H1 (cell line): Measurements from ENCODE around the gene ACOT7. TPM values are rescaled to one million over a fixed set of nuclear protein-coding genes. Genes with fewer than 3 reads are reported as not detected.
A peak's percentile ranks its signal among the peaks of the same experiment; 100 is the strongest.

Experiments
- CHD7 ChIP-seq: fragments of 300-600 bp; sonication (generic); IDR thresholded peaks from 2 replicates; pipeline ENCODE4 v1.7.1; 2012; ENCODE audit warnings: low read length, moderate library complexity, mild to moderate bottlenecking, inconsistent platforms; ENCODE audit not compliant: insufficient replicate concordance
- CTCF ChIP-seq, 3 experiments: IDR thresholded peaks; 1 replicate in 2 of 3; 2 replicates in 1 of 3; pipeline versions ENCODE4 v1.5.1 to v1.6.1; 2011; ENCODE audit warnings: low read length in 3 of 3, mild to moderate bottlenecking in 3 of 3, inconsistent platforms in 2 of 3, low read depth in 1 of 3, moderate library complexity in 1 of 3; ENCODE audit not compliant: insufficient read depth in 1 of 3; ENCODE audit errors: control extremely low read depth in 1 of 3
- GABPA ChIP-seq: IDR thresholded peaks from 2 replicates; pipeline ENCODE4 v1.6.1; 2011; ENCODE audit warnings: mild to moderate bottlenecking, low read length, moderate library complexity, borderline replicate concordance; ENCODE audit not compliant: insufficient read depth
- RAD21 ChIP-seq, 2 experiments: IDR thresholded peaks in 1 of 2; conservative IDR thresholded peaks in 1 of 2; 2 replicates each; pipeline ENCODE4 v1.6.1; 2011; ENCODE audit warnings: low read depth in 2 of 2, low read length in 2 of 2, improper control_type of control experiment in 1 of 2, inconsistent platforms in 1 of 2, mild to moderate bottlenecking in 1 of 2, moderate library complexity in 1 of 2
- RXRA ChIP-seq: IDR thresholded peaks from 2 replicates; pipeline ENCODE4 v1.6.1; 2011; ENCODE audit warnings: low read depth, mild to moderate bottlenecking, low read length, moderate library complexity; ENCODE audit not compliant: insufficient read depth
- polyA plus RNA-seq, 7 experiments: library from polyadenylated mRNA; depleted of rRNA in 3 of 7; stranded (reverse) in 5 of 7; unstranded in 2 of 7; fragments of >200 nt in 5 of 7; fragments of 200-250 nt in 2 of 7; gene quantifications; 1 replicate in 5 of 7; 2 replicates in 1 of 7; 4 replicates in 1 of 7; pipeline versions ENCODE4 v1.2.1 to v1.2.3, GENCODE V29; 2011 to 2013; ENCODE audit warnings: missing spikeins in 2 of 7, mixed read lengths in 2 of 7
- total RNA-seq: library from RNA; stranded (reverse); fragmentation: NEBNext Ultra II Directional; extraction: Animal tissue kit (Norgen Biotek cat#: 25700); gene quantifications from 2 replicates; pipeline ENCODE4 v1.2.1, GENCODE V29; 2021
- TF ChIP-seq, protein P1 (sequence below): IDR thresholded peaks from 2 replicates; pipeline ENCODE4 v1.6.1; 2012; ENCODE audit warnings: inconsistent platforms

The ACOT7 gene
- total and polyA plus RNA-seq, 2 of the 8 experiments (the other 6 are each of a cell fraction or from before 2014, with no cell fraction given), result 151 to 214 TPM

DNA sequence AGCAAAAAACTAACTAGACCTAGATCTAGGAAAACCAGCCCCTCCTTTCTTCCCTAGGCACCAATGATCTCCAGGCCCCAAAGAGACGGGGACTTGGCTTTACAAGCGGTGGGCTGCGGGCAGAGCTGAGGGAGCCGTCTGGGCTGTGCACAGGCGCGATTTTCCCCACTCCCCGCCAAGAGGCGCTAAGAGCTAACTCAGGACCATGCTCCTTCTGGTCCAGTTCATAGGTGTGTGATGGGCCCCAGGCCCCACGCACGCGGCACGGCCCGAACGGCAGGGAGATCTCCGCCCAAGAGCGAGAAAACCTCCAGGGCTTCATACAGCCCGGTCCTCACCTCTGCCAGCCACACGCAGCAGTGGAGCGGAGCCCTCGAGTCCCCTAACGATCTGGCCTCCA lies 125.2 kb downstream of the ACOT7 start (continued):
- TF ChIP-seq CHD7 (no peak), GABPA (peak; percentile 24; the same call in 1 of the 2 replicates), RXRA (no peak), RAD21 (IDR thresholded peaks at IDR 0.05 in 1 of 2, conservative IDR thresholded peaks at IDR 0.05 in 1 of 2; ENCODE audit: low read depth in 2 of 2, low read length in 2 of 2) (peak; percentile 68 to 76), CTCF (IDR thresholded peaks at IDR 0.05; ENCODE audit: control extremely low read depth in 1 of 3, insufficient read depth in 1 of 3, low read depth in 1 of 3, low read length in 3 of 3) (peak in 2 of 3 experiments; percentile 58 to 59; a peak in 3 of 4 replicates)
- TF ChIP-seq, protein P1, sequence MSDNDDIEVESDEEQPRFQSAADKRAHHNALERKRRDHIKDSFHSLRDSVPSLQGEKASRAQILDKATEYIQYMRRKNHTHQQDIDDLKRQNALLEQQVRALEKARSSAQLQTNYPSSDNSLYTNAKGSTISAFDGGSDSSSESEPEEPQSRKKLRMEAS, result peak; percentile 66
